GM19397 (cell line): ENCODE measurements around the gene NUCB1.

Source experiments
- ATAC-seq: cut with Tn5 transposase; IDR thresholded peaks from one replicate; pipeline ENCODE4 v1.9.1; 2021; ENCODE audit warnings: mild to moderate bottlenecking, moderate library complexity; ENCODE audit not compliant: unreplicated experiment

The NUCB1 gene

GRCh38 chr19:48970923-48971395 is 70.8 kb downstream of the NUCB1 start:
- ATAC-seq, result no peak
